ENCODE results near the gene SRGAP2C.
"Not testable (repeated sequence)": the region's sequence is repeated elsewhere in the genome, so short reads cannot be mapped to it uniquely, and the experiment has no call there.

SRGAP2C gene

DNA sequence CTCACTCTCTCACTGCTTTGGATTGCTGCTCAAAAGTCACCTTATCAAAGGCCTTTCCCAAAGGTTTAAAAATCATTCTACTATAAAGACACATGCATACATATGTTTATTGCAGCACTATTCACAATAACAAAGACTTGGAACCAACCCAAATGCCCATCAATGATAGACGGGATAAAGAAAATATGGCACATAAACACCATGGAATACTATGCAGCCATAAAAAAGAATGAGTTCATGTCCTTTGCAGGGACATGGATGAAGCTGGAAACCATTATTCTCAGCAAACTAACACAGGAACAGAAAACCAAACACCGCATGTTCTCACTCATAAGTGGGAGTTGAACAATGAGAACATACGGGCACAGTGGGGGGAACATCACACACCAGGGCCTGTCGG lies 45.9 kb downstream of the SRGAP2C start:
- DNase-seq = not testable (repeated sequence)

DNA sequence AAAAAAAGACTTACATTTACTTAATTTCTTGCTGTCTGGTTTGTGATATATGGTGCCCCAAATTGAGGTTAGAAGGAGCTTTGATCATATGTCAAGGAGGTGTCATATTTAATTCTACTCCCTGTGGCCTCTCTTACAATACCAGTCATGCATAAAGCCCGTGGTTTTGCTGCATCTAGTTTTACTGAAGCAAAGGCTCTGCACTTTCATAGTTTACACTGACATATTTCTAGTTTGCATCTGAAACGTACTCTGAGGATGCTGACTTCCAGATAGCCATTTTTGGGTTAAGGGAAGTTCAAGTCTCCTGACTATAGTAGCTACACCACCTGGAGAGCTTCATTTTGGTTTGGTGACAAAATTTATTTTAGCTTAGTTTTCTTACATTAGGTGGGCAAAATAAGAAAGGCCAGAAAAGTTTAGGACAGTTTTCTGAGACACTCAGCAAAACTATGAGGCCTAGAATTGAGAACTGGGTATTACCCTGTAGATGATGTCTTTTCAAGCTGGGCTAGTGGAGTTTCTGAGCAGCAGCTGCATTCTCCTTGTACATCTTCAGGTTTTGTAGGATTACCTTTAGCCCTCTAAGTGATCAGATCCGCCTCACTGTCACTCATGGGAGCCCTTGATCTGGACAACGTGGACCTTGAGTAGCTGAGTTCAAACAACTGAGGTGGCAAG lies 47.8 kb downstream of the SRGAP2C start:
- DNase-seq = not testable (repeated sequence)

DNA sequence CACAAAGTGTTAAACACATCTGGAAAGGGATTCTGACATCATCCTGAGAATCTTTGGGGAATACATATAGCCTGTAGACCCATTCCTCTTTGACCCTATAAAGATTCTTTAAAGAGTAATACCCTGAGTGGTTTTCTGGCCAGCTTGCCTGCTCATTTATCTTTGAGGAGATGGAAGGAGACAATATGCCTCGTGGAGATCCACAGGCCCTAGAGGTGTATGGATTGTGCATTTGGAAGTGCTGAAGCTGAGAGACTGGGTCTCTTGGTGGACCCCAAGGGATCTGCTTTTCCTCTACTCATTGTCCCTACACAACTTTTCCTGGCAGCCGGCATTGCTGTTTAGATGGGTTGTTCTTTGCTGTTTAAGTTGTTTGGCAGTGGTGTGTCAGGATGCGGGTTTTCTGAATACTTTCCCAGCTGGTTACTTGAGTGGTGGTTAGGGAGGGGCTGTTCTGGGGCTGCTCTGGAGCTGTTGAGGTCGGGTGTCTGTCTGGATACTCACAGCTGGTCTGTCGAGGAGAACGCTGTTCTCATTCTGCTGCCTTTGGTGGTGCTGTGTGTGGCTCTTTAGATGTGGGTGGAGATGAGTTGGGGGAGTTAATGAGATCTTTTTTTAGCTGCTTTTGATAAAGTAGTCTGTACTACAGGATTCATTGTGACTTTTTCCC lies 49.5 kb downstream of the SRGAP2C start:
- not testable (repeated sequence) for DNase-seq

DNA sequence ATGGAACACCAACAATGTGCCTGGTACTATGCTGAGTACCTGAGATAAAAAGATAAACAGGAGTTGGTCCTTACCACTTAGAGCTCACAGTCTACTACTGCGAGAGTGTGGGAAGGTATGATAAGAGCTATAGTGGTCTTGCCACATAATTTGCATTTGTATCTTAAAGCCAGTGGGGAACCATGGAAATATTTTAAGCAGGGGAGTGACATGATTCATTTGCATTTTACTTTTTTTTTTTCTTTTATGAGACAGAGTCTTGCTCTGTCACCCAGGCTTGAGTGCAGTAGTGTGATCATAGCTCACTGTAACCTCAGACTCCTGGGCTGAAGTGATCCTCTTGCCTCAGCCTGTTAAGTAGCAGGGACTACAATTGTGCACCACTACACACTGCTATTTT lies 53.6 kb downstream of the SRGAP2C start:
- DNase-seq = not testable (repeated sequence)

DNA sequence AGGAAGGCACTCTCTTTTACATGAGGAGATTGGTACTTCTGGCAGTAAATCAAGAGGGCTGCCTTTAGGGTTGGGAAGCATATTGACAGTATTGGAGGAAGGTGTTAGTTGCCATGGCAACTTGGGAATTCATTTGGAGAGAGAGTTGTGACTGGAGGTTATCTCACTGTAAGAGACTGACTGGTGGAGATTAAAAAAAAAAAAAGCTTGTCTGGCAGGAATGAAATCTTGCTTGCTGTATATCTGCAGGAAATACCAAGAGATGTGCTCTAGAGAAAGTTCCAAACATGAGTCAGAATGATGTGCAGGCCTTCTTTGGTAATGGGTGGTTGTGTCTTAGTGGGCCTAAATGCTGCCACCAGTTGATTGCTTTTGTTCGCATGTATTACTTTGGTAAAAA lies 59.1 kb downstream of the SRGAP2C start:
- DNase-seq = not testable (repeated sequence)

DNA sequence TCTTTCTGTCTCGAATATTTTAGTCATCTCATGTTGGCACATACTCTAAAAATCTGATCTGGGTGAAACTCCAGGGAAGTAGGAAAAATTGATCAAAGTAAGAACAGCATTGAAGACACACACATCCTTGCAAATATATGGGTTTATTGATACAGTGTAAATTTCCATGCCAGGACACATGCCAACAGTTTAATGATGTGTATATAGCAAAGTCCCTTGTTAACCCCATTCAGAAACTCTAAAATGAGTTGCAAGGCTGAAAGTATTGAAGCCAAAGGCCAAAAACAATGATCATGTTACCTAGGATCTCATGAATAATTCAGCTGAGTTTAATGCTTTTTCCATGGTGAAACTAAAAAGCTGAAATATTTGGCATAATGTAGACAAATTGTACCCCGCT lies 61.6 kb downstream of the SRGAP2C start:
- not testable (repeated sequence) for DNase-seq

DNA sequence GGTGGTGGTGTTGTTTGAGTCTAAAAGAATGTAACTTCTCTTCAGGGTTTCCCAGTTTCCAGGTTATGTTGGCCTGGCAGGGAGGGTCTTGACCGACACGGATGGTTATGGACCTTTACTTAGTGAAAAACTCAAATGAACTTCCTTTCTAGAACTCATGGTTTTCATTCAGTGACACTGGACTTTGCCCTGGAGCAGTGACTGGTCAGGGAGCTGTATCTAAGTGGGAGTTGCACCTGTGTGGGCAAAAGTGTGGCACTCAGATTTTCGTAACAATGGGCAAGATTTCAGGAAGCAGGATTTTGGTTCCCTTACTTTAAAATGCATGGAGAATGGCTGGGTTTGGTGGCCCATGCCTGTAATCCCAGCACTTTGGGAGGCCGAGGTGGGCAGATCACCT lies 67.9 kb downstream of the SRGAP2C start:
- not testable (repeated sequence) for DNase-seq

DNA sequence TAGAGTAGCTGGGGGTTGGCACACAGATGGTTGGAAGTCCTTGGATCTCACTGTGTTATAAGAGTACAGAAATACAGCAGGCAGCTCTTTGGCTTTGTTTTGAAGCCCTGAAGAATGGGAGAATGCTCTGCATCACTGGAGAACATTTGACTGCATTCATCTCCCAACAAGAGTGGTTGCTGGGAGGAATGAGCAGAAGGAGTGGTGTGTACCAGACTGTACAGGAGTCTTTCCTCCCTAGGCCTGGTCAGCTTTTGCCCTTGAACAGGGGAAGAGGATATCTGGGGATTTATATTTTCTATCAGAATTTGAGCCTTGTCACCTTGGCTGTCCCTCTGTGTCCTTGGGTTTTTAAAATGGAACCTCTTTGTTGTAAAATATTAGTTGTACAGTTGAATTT lies 69.8 kb downstream of the SRGAP2C start:
- DNase-seq = not testable (repeated sequence)

DNA sequence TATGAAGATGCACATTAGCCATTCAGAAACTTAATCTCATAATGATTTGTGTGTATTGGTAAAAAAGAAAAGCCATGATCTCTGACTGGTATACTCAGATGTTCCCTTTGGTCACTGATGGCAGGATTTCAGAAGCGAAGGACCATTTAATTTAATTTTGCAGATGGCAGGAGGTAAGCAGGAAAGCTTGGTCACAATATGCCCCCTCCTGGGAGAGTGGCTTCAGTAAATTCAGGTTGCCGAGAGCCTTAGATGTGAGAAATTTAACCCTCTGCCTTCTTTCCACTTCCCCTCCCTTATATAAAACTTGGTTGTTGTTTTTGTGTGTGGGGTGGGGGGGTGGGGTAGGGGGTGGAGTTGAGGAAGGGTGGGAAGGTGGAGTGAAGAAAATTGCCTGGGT lies 72.9 kb downstream of the SRGAP2C start:
- not testable (repeated sequence) for DNase-seq

DNA sequence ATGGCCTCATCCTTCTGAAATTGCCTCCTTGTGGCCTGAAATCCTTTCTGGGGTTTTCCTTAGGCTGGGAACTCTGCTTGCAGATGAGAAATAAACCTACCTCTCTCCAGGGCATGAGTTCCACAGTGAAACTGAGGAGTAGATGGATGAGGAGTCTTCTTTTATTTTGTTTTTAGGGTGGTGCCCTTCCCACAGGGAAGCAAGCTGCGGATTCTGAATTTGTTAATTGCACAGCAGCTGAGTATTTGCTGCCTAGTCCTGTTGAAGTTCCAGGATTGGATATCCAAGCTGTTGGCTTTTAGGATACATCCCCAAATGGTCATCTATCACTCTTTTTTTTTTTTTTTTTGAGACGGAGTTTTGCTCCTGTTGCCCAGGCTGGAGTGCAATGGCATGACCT lies 73.4 kb downstream of the SRGAP2C start:
- DNase-seq = not testable (repeated sequence)

DNA sequence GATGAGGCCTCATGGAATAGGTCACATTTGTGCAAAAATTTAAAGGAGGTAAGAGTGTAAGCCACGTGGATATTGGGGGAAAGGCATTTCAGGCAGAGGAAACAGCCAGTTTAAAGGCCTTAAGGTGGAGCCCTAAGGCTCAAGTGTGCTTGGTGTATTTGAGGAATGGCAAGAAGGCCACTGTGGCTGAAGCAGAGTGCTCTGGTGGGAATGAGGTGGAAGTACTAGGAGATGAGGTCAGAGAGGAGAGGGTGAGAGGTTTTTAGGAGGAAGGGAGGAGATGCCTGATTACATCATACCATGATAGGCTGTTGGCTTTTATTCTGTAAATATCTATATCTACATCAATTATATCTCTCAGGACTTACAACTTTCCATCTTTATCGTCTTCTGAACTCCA lies 75.4 kb downstream of the SRGAP2C start:
- not testable (repeated sequence) for DNase-seq

DNA sequence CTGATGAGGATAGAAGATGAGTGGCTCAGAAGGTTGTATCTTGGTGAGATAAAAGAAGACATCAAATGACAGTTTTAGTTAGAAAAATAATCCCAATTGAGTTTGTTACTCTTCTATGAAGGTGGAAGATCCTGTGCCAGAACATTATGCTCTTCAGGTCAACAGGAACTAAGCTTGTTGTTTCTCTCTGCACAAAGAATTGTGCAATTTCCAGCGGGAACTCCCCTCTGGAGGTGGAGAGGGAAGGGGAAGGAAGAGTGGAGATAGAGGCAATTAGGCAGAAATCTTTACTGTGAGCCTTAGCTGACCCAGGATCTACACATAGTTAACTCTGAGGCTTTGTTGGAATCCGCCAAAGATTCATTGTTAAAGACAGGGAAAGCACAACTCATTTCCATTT lies 77.4 kb downstream of the SRGAP2C start:
- not testable (repeated sequence) for DNase-seq

DNA sequence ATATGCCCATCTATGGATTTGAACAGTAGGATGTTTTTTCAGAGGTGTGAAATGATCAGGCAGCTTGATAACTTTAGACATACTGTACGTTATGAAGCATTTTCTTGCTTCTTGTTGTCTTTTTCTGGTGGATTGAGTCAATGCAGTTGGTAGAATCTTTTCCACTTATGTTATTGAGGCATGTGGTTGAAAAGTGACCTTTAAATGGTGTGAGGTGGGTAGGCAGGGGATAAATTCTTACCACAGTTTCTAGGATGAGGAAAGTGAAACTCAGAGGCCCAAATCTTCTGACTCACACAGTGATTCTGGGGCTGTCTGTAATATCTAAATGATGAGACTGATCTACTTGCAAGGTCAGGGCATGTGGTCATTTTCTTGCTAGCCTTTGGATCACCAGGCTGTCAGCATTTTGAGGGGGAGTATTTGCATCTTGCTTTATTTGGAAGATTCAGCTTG lies 79.0 kb downstream of the SRGAP2C start:
- not testable (repeated sequence) for DNase-seq

DNA sequence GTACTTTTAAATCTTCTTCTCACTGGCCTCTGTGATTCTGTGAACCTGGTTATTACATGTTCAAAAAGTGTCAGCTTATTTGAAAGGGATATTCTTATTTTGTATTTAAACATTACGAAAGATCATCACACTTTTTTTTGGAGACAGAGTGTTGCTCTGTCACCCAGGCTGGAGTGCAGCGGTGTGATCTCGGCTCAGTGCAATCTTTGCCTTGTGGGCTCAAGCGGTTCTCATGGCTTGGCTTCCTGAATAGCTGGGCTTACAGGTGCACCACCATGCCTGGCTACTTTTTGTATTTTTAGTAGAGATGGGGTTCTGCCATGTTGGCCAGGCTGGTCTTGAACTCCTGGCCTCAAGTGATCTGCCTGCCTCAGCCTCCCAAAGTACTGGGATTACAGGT lies 82.3 kb downstream of the SRGAP2C start:
- not testable (repeated sequence) for DNase-seq

DNA sequence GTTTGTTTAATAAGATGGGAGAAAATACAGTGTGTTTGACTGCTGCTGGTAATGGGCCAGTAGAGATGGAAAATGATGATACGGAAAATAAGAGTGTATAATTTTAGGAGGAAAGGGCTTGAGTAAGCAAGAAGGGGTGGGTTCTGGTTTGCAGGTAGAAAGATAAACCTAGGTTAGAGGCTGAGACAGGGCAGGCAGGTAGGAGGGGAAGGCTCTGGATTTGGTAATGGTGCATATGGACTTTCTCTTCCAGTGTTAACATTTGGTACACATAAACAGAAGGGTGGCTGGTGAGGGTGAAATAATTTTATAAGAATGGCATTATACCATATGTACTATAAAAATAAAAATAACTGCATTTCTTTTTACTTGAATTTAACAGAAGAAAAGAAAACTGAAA lies 84.5 kb downstream of the SRGAP2C start:
- not testable (repeated sequence) for DNase-seq

DNA sequence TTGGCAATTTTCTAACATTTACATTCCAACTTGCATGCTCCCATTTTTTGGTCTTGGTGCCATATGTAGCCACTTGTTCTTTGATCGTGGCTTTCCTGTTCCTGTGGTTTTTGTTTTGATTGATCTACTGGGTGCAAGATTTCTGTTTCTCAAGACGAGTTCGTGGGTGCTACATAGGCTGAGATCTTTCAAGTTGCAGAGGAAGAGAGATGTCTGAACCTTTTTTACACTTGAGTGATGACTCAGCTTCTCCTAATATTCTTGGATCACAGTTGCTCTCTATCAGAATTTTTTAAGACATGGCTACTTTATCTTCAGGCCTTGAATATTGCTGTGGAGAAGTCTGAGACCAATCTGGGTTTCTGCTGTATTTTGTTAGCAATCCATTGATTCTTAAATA lies 85.2 kb downstream of the SRGAP2C start:
- not testable (repeated sequence) for DNase-seq

DNA sequence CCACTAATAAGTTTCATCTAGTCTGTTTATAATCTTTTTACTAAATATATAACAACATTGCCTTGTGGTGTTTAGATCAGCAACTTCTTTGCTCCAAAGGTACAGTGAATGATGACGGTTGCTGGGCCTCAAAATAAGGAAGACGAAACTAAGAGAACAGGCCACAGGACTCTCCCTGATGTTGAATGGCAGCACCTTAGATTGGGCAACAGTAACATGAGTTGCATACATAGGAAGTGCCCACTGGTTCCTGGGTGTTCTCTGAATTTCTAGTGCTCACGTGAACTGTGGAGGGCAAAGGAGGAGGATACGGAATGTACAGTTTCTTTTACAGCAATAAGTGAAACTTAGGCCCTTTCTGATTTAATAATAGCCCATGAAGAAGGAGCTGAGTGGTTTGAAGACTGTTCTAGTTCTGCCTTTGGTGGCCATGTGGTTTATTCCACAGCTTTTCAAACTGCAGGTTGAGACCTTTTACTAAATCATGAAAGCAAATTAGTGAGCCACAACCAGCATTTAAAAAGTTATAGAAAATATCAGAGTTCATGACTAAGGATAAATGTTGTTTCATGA lies 86.5 kb downstream of the SRGAP2C start:
- DNase-seq = not testable (repeated sequence)

DNA sequence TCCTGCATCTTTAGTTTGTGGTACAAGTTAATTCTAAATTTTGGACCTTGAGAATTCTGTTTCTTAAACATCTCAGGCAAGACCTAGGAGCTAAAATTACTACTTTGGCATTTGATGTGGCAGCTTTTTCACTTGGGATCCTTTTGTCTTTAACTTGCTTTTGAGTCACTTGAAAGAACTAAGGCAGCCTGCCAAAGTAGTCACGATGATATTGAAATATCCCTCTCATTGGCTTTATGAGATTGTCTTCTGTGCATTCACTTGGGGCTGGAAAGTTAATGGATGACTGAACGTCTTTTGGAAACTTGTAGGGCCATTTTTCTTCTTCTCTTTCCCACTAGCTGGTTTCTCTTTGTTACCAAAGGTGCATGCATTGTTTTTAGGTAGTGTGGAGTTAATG lies 90.7 kb downstream of the SRGAP2C start:
- not testable (repeated sequence) for DNase-seq

DNA sequence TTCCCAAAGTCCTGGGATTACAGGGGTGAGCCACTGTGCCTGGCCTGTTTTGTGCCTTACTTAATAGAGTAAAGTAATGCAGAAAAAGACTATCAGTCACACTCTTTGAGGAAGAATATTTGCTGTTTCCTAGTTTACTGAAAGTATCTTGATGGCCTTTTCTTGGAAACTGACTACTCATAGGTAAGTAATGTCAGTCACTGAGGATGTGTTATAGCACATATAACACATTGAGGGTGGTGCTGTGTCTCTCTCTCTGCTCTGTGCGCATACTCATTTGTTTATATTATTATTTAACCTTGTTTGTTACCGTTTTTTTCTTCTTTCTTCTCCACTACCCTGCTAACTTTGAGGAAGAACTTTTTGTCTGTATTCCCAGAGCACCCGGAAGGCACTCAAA lies 93.4 kb downstream of the SRGAP2C start:
- not testable (repeated sequence) for DNase-seq

DNA sequence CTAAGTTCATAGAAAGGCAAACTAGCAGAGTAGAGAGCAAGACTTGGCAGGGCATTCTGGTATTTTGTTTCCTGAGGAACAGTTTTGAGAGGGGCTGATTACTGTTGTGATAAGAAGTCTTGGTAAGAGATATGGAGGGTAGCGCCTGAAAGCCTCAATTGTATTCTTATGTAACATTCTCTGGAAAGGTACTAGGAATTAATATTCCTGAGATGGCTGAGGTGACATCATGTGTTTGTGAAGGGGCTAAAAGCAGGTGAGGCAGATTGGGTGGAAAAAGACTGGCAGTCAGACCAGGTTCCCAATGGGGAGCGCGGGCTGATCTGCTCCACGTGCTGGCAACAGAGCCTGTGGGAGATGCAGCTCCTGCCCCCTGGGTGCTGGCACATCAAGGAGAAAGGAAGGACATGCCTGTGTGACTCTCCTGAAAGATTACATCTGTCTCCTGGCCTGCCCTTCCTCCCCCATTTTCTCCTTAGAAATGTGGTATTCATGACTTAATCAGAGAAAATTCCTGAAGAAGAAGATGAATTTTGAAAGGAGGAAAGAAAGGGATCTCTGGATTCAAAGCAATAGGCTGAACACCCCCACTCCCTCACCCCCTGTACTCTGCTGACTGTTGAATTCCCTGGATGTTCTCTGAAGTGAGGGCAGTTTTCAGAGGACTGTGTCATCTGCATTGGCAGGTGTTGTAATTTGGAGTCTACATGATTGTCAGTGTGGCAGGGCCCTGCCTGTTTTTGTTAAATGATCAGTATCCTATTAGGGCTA lies 94.2 kb downstream of the SRGAP2C start:
- not testable (repeated sequence) for DNase-seq

DNA sequence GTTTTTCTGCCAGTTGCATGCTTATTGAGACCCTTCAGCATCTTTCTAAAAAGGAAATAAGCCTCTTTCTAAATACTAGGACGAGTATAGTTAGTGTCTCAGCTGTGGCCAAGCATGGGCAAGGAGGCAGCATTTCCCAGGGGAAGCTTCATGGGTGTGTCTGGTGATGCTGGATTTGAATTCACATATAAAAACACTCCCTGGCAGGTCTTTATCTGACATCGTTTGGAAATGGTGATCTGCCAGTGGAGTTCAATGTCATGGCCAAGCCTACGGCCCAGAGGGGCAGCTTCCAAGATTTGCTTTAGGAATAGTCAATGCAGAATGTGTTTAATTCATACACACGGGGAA lies 94.7 kb downstream of the SRGAP2C start:
- DNase-seq = not testable (repeated sequence)

DNA sequence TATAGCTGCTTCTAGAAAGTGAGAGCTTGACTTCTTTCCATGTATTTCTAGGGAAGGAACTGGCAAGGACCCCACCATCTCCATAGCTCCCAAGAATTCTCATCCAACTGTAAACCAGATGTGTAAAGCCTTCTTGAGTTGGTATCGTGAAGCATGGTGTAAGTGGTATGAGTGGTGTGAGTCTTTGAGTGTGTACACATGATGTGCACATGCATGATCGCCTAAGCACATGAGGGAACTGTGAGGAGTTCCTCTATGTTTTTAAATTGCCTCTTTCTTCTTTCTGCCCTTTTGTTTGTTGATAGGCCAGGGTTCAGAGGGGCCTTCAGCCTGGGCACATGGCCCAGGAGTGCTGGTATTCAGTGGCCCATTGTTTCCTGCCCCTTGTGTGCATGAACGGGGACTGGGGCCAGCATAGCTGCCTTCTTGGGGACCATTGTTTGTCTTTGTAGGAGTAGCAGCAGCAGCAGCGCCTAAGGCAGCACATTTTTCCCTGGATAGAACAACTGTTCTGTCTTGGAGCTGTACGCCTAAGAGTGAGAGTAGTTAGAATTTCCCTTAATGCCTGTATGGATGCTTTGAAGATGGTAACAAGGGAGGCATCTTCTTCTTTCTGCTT lies 96.0 kb downstream of the SRGAP2C start:
- DNase-seq = not testable (repeated sequence)

DNA sequence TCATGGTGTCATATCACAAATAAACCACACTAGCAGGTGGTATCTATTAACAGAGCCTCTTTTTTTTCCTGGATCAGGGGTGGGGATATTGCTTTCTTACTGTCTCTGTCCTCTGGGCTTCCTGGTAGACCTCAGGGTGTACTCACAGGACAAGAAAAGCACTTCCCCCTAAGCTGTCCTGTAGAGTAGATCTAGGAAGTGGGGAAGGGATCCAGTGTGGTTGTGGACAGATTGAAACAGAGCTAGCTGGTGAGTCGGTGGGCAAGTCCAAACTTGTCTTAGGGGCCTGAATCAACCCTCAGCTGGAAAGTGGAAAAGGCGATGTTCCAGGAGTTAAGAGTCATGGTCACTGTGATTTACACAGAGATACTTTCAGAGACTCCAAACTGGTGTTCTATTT lies 96.7 kb downstream of the SRGAP2C start:
- DNase-seq = not testable (repeated sequence)

Data from NCI-H187 treated with DMSO at 0.1 percent for 48 hours (cell line).